Hepatocyte (in vitro differentiated cells): Measurements from ENCODE around the gene RPS6KA2. TPM values are rescaled to one million over a fixed set of nuclear protein-coding genes. Genes with fewer than 3 reads are reported as not detected.

Source experiments
- DNase-seq: peaks from one replicate; pipeline ENCODE4 v3.0.0-alpha.2; 2016; ENCODE audit warnings: low spot score
- H2AFZ ChIP-seq: fragments of 200-600 bp; sonication (generic); 2 replicates; pipeline ENCODE4 v1.6.0; 2016; ENCODE audit warnings: antibody characterized with exemption, mild to moderate bottlenecking
- H3K27ac ChIP-seq: fragments of 200-600 bp; sonication (generic); 2 replicates; pipeline ENCODE4 v1.5.1; 2016; ENCODE audit warnings: mild to moderate bottlenecking
- H3K27me3 ChIP-seq: fragments of 200-600 bp; sonication (generic); 2 replicates; pipeline ENCODE4 v1.6.1; 2016
- H3K36me3 ChIP-seq: fragments of 200-600 bp; sonication (generic); replicated peaks from 2 replicates; pipeline ENCODE4 v1.5.1; 2016; ENCODE audit warnings: low read depth; ENCODE audit not compliant: insufficient read depth
- H3K4me1 ChIP-seq: fragments of 200-600 bp; sonication (generic); 2 replicates; pipeline ENCODE4 v1.5.1; 2016; ENCODE audit warnings: mild to moderate bottlenecking, moderate library complexity; ENCODE audit not compliant: insufficient read depth
- H3K4me2 ChIP-seq: fragments of 200-600 bp; sonication (generic); 2 replicates; pipeline ENCODE4 v1.6.0; 2016
- H3K4me3 ChIP-seq: fragments of 200-600 bp; sonication (generic); 2 replicates; pipeline ENCODE4 v1.5.1; 2016; ENCODE audit warnings: mild to moderate bottlenecking
- H3K79me2 ChIP-seq: fragments of 200-600 bp; sonication (generic); 2 replicates; pipeline ENCODE4 v1.6.0; 2017; ENCODE audit warnings: mild to moderate bottlenecking
- H3K9me2 ChIP-seq: fragments of 200-600 bp; sonication (generic); replicated peaks from 2 replicates; pipeline ENCODE4 v1.6.0; 2017; ENCODE audit warnings: mild to moderate bottlenecking; ENCODE audit not compliant: insufficient read depth
- H3K9me3 ChIP-seq: fragments of 200-600 bp; sonication (generic); 2 replicates; pipeline ENCODE4 v1.5.1; 2016; ENCODE audit warnings: low read depth, mild to moderate bottlenecking
- H4K20me1 ChIP-seq: fragments of 200-600 bp; sonication (generic); 2 replicates; pipeline ENCODE4 v1.6.0; 2016; ENCODE audit warnings: mild to moderate bottlenecking; ENCODE audit not compliant: insufficient read depth, poor library complexity, severe bottlenecking
- EZH2 ChIP-seq: fragments of 200-600 bp; sonication (generic); IDR thresholded peaks from 2 replicates; pipeline ENCODE4 v1.6.1; 2016; ENCODE audit warnings: antibody characterized with exemption, mild to moderate bottlenecking, borderline replicate concordance
- EZH2phosphoT487 ChIP-seq: fragments of 200-600 bp; sonication (generic); IDR thresholded peaks from one replicate; pipeline ENCODE4 v1.6.1; 2018; ENCODE audit warnings: antibody characterized with exemption, mild to moderate bottlenecking, low read depth, moderate library complexity; ENCODE audit not compliant: unreplicated experiment, severe bottlenecking
- WGBS: methylation state at CpG from one replicate; pipeline ENCODE4 v1.1.6; 2016; ENCODE audit warnings: low lambda C conversion rate; ENCODE audit errors: missing lambda C conversion rate; 5-methylcytosine and 5-hydroxymethylcytosine counted together
- polyA plus RNA-seq: library from polyadenylated mRNA; unstranded; fragments of >200 nt; fragmentation: Nextera tagmentation; extraction: Ambion mirVana; gene quantifications from 2 replicates; pipeline ENCODE4 v1.2.1, GENCODE V29; 2016
- total RNA-seq: library from RNA; depleted of rRNA; stranded (reverse); fragments of >200 nt; gene quantifications from 2 replicates; pipeline ENCODE4 v1.2.3, GENCODE V29; 2014
- TF ChIP-seq, protein P1 (sequence below): fragments of 200-600 bp; sonication (generic); IDR thresholded peaks from 2 replicates; pipeline ENCODE4 v1.5.1; 2016; ENCODE audit warnings: antibody characterized with exemption, mild to moderate bottlenecking; ENCODE audit not compliant: poor library complexity

RPS6KA2 gene
- total and polyA plus RNA-seq, 2 experiments from 2014 or later: 27.7 to 29.2 TPM

DNA sequence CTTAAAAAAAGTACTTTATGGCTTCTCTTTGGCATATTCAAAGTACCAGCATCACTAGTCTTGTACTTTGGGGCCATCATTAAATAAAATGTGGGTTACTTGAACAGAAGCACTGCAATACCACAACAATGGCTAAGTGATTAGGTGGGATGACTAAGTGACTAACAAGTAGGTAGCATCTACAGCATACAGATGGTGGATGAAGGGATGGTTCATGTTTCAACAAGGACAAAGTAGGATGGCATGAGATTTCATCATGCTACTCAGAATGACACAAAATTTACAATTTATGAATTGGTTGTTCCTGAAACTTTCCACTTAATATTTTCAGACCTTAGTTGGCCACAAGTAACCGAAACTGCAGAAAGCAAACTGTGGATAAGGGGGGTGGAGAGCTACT lies 252.0 kb downstream of the RPS6KA2 start:
- 96% methylated on average over 1 of the region's 1 CpG for WGBS
- H3K27me3 ChIP-seq: no peaks in the 10 kb centered on the region
- H2AFZ ChIP-seq: no peak overlapping the region
- no peaks in the 10 kb centered on the region for H3K9me3 ChIP-seq
- H3K4me1 ChIP-seq: no peaks in the 10 kb centered on the region
- H4K20me1 ChIP-seq: no peaks in the 10 kb centered on the region
- no peaks in the 10 kb centered on the region for H3K36me3 ChIP-seq
- H3K27ac ChIP-seq: no peak overlapping the region
- no peak overlapping the region for H3K4me3 ChIP-seq
- no peak for TF ChIP-seq EZH2
- no peak for DNase-seq
- H3K4me2 ChIP-seq: no peak overlapping the region
- peaks cover 32% of the 10 kb centered on the region for H3K79me2 ChIP-seq
- H3K9me2 ChIP-seq: no peaks in the 10 kb centered on the region

DNA sequence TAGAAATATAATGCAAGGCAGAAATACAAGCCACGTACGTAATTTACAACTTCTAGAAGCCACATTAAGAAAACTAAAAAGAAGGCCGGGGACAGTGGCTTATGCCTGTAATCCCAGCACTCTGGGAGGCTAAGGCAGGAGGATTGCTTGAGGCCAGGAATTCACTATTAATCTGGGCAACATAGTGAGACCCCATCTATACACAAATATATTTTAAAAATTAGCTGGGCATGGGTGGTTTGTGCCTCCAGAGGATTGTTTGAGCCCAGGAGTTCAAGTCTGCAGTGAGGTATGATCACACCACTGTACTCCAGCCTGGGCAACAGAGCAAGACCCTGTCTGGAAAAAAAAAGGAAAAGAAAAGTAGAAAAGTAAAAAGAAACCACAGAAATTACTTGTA lies 256.6 kb downstream of the RPS6KA2 start:
- no peaks in the 10 kb centered on the region for H3K79me2 ChIP-seq
- 93% methylated on average over 3 of the region's 3 CpGs for WGBS
- no peak overlapping the region for H3K4me3 ChIP-seq

DNA sequence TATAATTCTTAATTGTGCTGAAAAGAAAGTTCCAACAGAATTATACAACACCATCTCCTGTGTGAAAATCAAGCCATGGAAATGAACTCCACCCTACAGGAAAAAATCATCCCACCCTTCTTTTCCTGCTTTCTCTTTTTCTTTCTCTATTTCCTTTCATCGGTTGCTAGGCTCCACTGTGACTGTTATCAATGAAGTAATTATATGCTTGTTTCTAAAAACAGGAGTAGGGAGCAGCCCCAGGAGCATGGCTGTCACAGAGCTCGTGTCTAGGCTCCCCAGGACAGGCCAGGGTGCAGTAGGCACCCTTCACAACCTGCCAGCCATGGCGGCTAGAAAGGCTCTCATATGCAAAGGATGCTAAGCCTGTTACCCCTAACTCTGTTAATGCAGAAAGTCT lies 257.3 kb downstream of the RPS6KA2 start:
- H3K9me2 ChIP-seq: no peaks in the 10 kb centered on the region
- TF ChIP-seq, protein P1, sequence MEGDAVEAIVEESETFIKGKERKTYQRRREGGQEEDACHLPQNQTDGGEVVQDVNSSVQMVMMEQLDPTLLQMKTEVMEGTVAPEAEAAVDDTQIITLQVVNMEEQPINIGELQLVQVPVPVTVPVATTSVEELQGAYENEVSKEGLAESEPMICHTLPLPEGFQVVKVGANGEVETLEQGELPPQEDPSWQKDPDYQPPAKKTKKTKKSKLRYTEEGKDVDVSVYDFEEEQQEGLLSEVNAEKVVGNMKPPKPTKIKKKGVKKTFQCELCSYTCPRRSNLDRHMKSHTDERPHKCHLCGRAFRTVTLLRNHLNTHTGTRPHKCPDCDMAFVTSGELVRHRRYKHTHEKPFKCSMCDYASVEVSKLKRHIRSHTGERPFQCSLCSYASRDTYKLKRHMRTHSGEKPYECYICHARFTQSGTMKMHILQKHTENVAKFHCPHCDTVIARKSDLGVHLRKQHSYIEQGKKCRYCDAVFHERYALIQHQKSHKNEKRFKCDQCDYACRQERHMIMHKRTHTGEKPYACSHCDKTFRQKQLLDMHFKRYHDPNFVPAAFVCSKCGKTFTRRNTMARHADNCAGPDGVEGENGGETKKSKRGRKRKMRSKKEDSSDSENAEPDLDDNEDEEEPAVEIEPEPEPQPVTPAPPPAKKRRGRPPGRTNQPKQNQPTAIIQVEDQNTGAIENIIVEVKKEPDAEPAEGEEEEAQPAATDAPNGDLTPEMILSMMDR: no peak
- TF ChIP-seq EZH2phosphoT487 (no peak), EZH2 (no peak)
- no peak overlapping the region for H2AFZ ChIP-seq
- no peaks in the 10 kb centered on the region for H3K9me3 ChIP-seq
- H3K36me3 ChIP-seq: no peaks in the 10 kb centered on the region
- no peaks in the 10 kb centered on the region for H3K27me3 ChIP-seq
- no peak for DNase-seq
- H3K4me2 ChIP-seq: no peak overlapping the region
- no peaks in the 10 kb centered on the region for H3K4me1 ChIP-seq
- WGBS: 88% methylated on average over 3 of the region's 3 CpGs
- no peaks in the 10 kb centered on the region for H3K79me2 ChIP-seq
- no peak overlapping the region for H3K4me3 ChIP-seq
- no peaks in the 10 kb centered on the region for H4K20me1 ChIP-seq
- no peak overlapping the region for H3K27ac ChIP-seq

More for the DNA sequence above, 256.6 kb downstream of the RPS6KA2 start:
- Histone ChIP-seq H3K9me3 (no peaks in the 10 kb centered on the region), H4K20me1 (no peaks in the 10 kb centered on the region), H3K9me2 (no peaks in the 10 kb centered on the region), H3K27ac (no peak overlapping the region), H3K36me3 (no peaks in the 10 kb centered on the region), H3K4me1 (no peaks in the 10 kb centered on the region), H2AFZ (no peak overlapping the region), H3K4me2 (no peak overlapping the region), H3K27me3 (no peaks in the 10 kb centered on the region)
- no peak for TF ChIP-seq EZH2
- TF ChIP-seq EZH2phosphoT487: no peak
- TF ChIP-seq, protein P1: no peak
- DNase-seq: no peak

DNA sequence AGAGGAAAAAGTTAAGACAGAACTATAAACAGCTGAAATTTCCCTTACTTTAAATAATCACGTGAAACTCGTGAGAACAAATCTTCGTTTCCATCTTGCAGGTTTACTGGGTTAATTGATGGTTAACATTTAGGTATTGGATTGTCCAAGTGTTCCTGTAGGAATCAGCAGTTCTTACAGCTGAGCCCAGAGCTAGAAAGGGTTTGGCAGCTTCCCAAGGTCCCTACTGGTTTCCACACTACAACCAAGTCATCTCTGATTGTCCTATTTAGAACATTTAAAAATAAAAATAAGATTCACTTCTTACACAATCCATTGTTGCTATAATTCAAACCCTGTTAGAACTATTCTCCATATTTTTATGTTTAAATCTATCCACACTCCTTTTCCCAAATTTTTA lies 260.1 kb downstream of the RPS6KA2 start:
- H2AFZ ChIP-seq: no peak overlapping the region
- H3K27me3 ChIP-seq: no peaks in the 10 kb centered on the region
- no peak for DNase-seq
- WGBS: 97% methylated on average over 3 of the region's 3 CpGs
- H3K4me2 ChIP-seq: no peak overlapping the region
- no peak for TF ChIP-seq EZH2
- TF ChIP-seq, protein P1: no peak
- TF ChIP-seq EZH2phosphoT487: no peak
- no peaks in the 10 kb centered on the region for H3K9me2 ChIP-seq
- no peaks in the 10 kb centered on the region for H3K9me3 ChIP-seq
- no peaks in the 10 kb centered on the region for H3K36me3 ChIP-seq
- no peaks in the 10 kb centered on the region for H4K20me1 ChIP-seq
- no peak overlapping the region for H3K4me3 ChIP-seq
- H3K27ac ChIP-seq: no peak overlapping the region
- no peaks in the 10 kb centered on the region for H3K79me2 ChIP-seq
- no peaks in the 10 kb centered on the region for H3K4me1 ChIP-seq
